Measurements from ENCODE around the gene KCNAB1. TPM values are rescaled to one million over a fixed set of nuclear protein-coding genes. Genes with fewer than 3 reads are reported as not detected.

The KCNAB1 gene
- total RNA-seq, 1 experiment from 2014 or later: not detected

DNA sequence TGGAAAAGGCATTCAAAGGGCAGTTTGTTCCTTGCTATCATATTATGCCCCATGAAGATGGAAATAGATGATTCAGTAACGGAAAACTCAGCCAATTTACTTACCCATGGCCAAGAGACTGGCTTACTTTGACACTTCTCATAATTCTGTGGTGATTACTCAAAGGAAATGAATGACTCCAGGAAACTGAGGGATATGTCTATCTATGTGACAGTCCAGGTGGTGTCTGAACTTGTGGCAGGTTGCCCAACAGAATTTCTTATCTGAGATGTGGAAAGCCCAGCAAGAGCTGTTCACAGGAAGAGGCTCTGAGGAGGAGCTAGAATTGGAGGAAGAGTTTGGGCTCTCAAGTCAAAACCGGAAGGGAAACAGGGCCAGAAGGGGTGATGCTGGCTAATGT, 91.2 kb downstream of the KCNAB1 start:
- POLR2A ChIA-PET (ENCODE audit: unreplicated experiment): no interaction called here
- no peak; the same call in 1 of the 2 replicates for ATAC-seq
- Histone ChIP-seq H3K27ac (ENCODE audit: low read length) (no peak overlapping the region), H3K9me3 (ENCODE audit: low read length) (no peaks in the 10 kb centered on the region), H3F3A (ENCODE audit: low read length, unreplicated experiment) (no peaks in the 10 kb centered on the region), H3K79me2 (ENCODE audit: low read length) (no peaks in the 10 kb centered on the region), H3K4me1 (ENCODE audit: insufficient read depth, low read length) (peaks cover 27% of the 10 kb centered on the region), H3K36me3 (ENCODE audit: low read depth, low read length) (no peaks in the 10 kb centered on the region), H3K4me2 (ENCODE audit: low read length) (no peak overlapping the region), H4K20me1 (ENCODE audit: low read length) (no peaks in the 10 kb centered on the region), H2AFZ (ENCODE audit: low read length) (no peak overlapping the region), H3K9me2 (replicated peaks; ENCODE audit: low read length) (no peaks in the 10 kb centered on the region), H3K27me3 (ENCODE audit: low read length) (no peaks in the 10 kb centered on the region), H3K4me3 (ENCODE audit: low read length) (no peak overlapping the region), H3K9ac (ENCODE audit: low read length) (no peak overlapping the region)
- intact Hi-C loops (cut with micrococcal nuclease): no loop called here
- TF ChIP-seq CTCF (conservative IDR thresholded peaks at IDR 0.05; ENCODE audit: low read depth, low read length) (no peak), EZH2phosphoT487 (IDR thresholded peaks at IDR 0.05; ENCODE audit: borderline replicate concordance, low read length) (no peak), EZH2 (IDR thresholded peaks at IDR 0.05; ENCODE audit: low read length, unreplicated experiment) (no peak)
- BruUV-seq (replicated peaks): no TSS peak
- peak; percentile 74 for DNase-seq
- CTCF ChIA-PET: no interaction called here

DNA sequence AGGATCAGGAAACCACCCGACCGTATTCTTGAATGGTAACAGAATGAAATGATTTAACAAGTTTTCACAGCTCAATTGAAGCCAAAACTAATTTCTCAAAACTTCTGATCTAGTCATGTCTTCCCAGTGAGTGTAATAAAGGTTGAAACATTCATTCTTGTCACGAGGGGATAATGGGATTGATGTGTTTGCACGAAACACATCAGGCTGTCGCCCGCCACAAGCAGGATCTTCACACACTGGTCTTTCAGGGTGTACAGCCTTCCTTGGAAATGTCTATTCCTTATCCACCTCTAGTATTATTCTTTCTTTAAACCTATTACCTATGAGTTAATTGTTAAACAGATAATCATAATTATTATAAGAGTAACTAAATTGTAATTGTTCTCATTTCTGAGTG, 94.3 kb downstream of the KCNAB1 start:
- Histone ChIP-seq H3K27me3 (ENCODE audit: low read length) (no peaks in the 10 kb centered on the region), H3K27ac (ENCODE audit: low read length) (no peak overlapping the region), H3K9ac (ENCODE audit: low read length) (no peak overlapping the region), H3K4me2 (ENCODE audit: low read length) (no peak overlapping the region), H3K4me3 (ENCODE audit: low read length) (no peak overlapping the region), H3K4me1 (ENCODE audit: insufficient read depth, low read length) (peaks cover 23% of the 10 kb centered on the region), H3F3A (ENCODE audit: low read length, unreplicated experiment) (no peaks in the 10 kb centered on the region), H3K79me2 (ENCODE audit: low read length) (no peaks in the 10 kb centered on the region), H2AFZ (ENCODE audit: low read length) (no peak overlapping the region), H3K36me3 (ENCODE audit: low read depth, low read length) (no peaks in the 10 kb centered on the region), H3K9me2 (replicated peaks; ENCODE audit: low read length) (no peaks in the 10 kb centered on the region), H3K9me3 (ENCODE audit: low read length) (no peaks in the 10 kb centered on the region), H4K20me1 (ENCODE audit: low read length) (no peaks in the 10 kb centered on the region)
- DNase-seq (no peak), ATAC-seq (no peak)
- CTCF ChIA-PET: no interaction called here
- TF ChIP-seq EZH2 (IDR thresholded peaks at IDR 0.05; ENCODE audit: low read length, unreplicated experiment): no peak
- no peak for TF ChIP-seq EZH2phosphoT487 (IDR thresholded peaks at IDR 0.05; ENCODE audit: borderline replicate concordance, low read length)
- no peak for TF ChIP-seq CTCF (conservative IDR thresholded peaks at IDR 0.05; ENCODE audit: low read depth, low read length)
- BruUV-seq (replicated peaks): no TSS peak
- intact Hi-C loops (cut with micrococcal nuclease): no loop called here
- POLR2A ChIA-PET (ENCODE audit: unreplicated experiment): no interaction called here

- H3K9me3 ChIP-seq (ENCODE audit: low read length): no peaks in the 10 kb centered on the region
Observed at GRCh38 chr3:156215751-156216150, 95.4 kb downstream of the KCNAB1 start.

More at GRCh38 chr3:156215751-156216150, 95.4 kb downstream of the KCNAB1 start:
- no peaks in the 10 kb centered on the region for H3K79me2 ChIP-seq (ENCODE audit: low read length)
- no peaks in the 10 kb centered on the region for H3F3A ChIP-seq (ENCODE audit: low read length, unreplicated experiment)
- no peak overlapping the region for H3K4me3 ChIP-seq (ENCODE audit: low read length)
- BruUV-seq (replicated peaks): no TSS peak
- ATAC-seq: no peak
- H3K9ac ChIP-seq (ENCODE audit: low read length): no peak overlapping the region
- no peaks in the 10 kb centered on the region for H3K36me3 ChIP-seq (ENCODE audit: low read depth, low read length)
- TF ChIP-seq EZH2 (IDR thresholded peaks at IDR 0.05; ENCODE audit: low read length, unreplicated experiment) (no peak), EZH2phosphoT487 (IDR thresholded peaks at IDR 0.05; ENCODE audit: borderline replicate concordance, low read length) (no peak)
- no peaks in the 10 kb centered on the region for H3K27me3 ChIP-seq (ENCODE audit: low read length)
- peaks cover 20% of the 10 kb centered on the region for H3K4me1 ChIP-seq (ENCODE audit: insufficient read depth, low read length)
- H3K27ac ChIP-seq (ENCODE audit: low read length): no peak overlapping the region
- H4K20me1 ChIP-seq (ENCODE audit: low read length): no peaks in the 10 kb centered on the region
- no peak overlapping the region for H2AFZ ChIP-seq (ENCODE audit: low read length)
- no peak for DNase-seq
- POLR2A ChIA-PET (ENCODE audit: unreplicated experiment): no interaction called here
- intact Hi-C loops (cut with micrococcal nuclease): no loop called here
- no peaks in the 10 kb centered on the region for H3K9me2 ChIP-seq (replicated peaks; ENCODE audit: low read length)
- no peak overlapping the region for H3K4me2 ChIP-seq (ENCODE audit: low read length)
- CTCF ChIA-PET: no interaction called here

Data from PC-3 (cell line).